ENCODE results near the gene ARMC9.
"Not testable (repeated sequence)": the region's sequence is repeated elsewhere in the genome, so short reads cannot be mapped to it uniquely, and the experiment has no call there.

The ARMC9 gene

GRCh38 chr2:231198291-231199173, at the start of gene ARMC9:
Gene ARMC9 (plus strand): TSS chr2:231198631. CDS start chr2:231206239, 7,608 bp downstream.
- peak; percentile 63 for DNase-seq

- DNase-seq: peak; percentile 90
These were observed 45.5 kb upstream of the ARMC9 start for GRCh38 chr2:231152800-231153557.

GRCh38 chr2:231159306-231159705, 39.1 kb upstream of the ARMC9 start:
- DNase-seq: no peak

GRCh38 chr2:231160701-231161100, 37.7 kb upstream of the ARMC9 start:
- peak; percentile 57 for DNase-seq

GRCh38 chr2:231161252-231161839, 37.1 kb upstream of the ARMC9 start:
- DNase-seq: no peak

- DNase-seq: peak; percentile 99
These were observed 36.5 kb upstream of the ARMC9 start for GRCh38 chr2:231161877-231162329.

- no peak for DNase-seq
These were observed 35.4 kb upstream of the ARMC9 start for GRCh38 chr2:231163011-231163410.

- no peak for DNase-seq
These were observed 34.9 kb upstream of the ARMC9 start for GRCh38 chr2:231163414-231164095.

- DNase-seq: no peak
These were observed 30.5 kb upstream of the ARMC9 start for GRCh38 chr2:231167745-231168459.

- DNase-seq: no peak
These were observed 29.8 kb upstream of the ARMC9 start for GRCh38 chr2:231168460-231169139.

- DNase-seq: no peak
These were observed 28.9 kb upstream of the ARMC9 start for GRCh38 chr2:231169488-231169887.

- DNase-seq: peak; percentile 47
These were observed 28.4 kb upstream of the ARMC9 start for GRCh38 chr2:231170055-231170454.

GRCh38 chr2:231172025-231172424, 26.4 kb upstream of the ARMC9 start:
- no peak for DNase-seq

GRCh38 chr2:231174211-231174651, 24.2 kb upstream of the ARMC9 start:
- no peak for DNase-seq

GRCh38 chr2:231176066-231176465, 22.4 kb upstream of the ARMC9 start:
- no peak for DNase-seq

GRCh38 chr2:231177156-231178025, 21.0 kb upstream of the ARMC9 start:
- DNase-seq: no peak

GRCh38 chr2:231178805-231179204, 19.6 kb upstream of the ARMC9 start:
- DNase-seq: not testable (repeated sequence)

GRCh38 chr2:231181860-231182512, 16.4 kb upstream of the ARMC9 start:
- DNase-seq: no peak

GRCh38 chr2:231182513-231182899, 15.9 kb upstream of the ARMC9 start:
- no peak for DNase-seq

- no peak for DNase-seq
These were observed 14.6 kb upstream of the ARMC9 start for GRCh38 chr2:231183851-231184250.

All from fibroblast of upper back skin (primary cell).